GM21423 (cell line): ENCODE data around the gene DENND1A.
"Not testable (repeated sequence)": the region's sequence is repeated elsewhere in the genome, so short reads cannot be mapped to it uniquely, and the experiment has no call there.

ENCODE experiments used
- ATAC-seq: cut with Tn5 transposase; IDR thresholded peaks from one replicate; pipeline ENCODE4 v1.9.1; 2021; ENCODE audit warnings: mild to moderate bottlenecking, moderate library complexity; ENCODE audit not compliant: unreplicated experiment

The DENND1A gene

GRCh38 chr9:123406691-123407216, 523.2 kb downstream of the DENND1A start:
- no peak for ATAC-seq

DNA sequence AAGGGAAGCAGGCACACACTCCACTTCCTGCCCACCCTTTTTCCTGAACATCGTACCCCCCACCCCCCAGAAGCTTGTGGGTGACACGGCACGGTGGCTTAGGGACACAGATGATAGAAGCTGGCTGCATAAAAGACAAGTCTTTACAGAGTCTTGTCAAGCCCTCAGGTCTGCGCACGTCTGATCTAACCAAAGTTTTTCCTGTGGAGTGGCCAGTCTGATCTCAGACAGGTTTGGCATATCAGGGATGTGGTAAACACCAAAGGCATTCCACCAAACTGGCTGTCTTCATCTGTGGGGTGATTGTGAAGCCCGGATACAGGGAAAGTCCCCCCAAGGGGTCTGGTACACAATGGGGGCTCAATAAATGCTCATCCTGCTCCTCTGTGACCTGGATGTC, 523.9 kb downstream of the DENND1A start:
- ATAC-seq, result no peak

GRCh38 chr9:123402981-123403509, 526.9 kb downstream of the DENND1A start:
- no peak for ATAC-seq

DNA sequence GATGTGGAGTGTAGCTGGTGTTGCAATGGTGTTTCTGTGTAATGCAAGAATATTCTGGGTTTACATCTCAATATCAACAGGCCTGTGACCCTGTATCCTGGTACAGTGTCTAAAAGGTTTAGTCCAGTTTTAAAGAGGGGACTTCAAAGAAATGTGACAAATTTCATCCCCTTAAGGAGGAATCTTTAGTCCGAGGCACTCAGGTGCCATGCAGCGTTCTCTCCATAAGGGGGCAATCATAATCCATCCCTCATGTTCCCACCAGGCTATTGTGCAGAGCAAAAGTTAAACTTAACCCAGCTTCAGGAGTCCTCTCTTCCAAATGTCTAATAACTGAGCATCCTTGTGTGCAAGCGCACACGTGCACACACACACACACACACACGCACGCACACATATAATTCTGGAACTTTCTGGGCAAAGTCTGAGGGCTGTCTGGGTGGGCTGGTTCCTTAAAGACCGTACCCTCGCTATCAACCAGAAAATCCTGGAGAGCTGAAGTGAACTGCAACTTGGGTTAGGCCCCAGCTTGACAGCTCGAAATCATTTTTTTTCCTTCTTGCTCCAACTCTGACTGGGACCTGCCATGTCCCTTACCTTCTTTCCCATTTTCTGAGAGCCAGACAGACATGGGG, 527.9 kb downstream of the DENND1A start:
- ATAC-seq, result no peak

DNA sequence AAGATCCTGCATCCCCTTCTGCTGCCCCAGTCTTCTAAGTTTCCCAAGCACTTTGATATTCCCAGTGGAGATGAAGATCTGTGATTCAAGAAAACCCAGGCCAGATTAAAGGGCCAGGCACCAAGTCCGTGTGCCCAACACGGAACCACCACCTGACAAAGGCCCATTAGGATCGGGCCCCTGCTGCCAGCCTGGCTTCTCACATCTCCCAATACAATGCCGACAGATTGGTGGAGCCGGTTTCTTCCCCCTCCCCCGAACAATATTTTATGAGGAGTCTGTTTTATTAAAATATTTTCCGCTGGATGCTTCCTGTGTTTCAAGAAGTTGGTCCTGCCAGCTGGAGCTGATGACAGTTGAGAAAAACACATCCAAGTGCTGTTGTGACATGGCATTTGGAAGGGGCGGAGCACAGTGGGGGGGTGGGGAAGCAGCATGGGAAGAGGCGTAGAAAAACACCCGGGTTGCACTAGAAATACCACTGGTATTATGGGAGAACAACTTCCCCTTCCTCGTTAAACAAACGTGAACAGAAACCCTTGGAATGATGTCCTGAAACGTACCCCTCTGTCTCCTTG, 528.9 kb downstream of the DENND1A start:
- no peak for ATAC-seq

DNA sequence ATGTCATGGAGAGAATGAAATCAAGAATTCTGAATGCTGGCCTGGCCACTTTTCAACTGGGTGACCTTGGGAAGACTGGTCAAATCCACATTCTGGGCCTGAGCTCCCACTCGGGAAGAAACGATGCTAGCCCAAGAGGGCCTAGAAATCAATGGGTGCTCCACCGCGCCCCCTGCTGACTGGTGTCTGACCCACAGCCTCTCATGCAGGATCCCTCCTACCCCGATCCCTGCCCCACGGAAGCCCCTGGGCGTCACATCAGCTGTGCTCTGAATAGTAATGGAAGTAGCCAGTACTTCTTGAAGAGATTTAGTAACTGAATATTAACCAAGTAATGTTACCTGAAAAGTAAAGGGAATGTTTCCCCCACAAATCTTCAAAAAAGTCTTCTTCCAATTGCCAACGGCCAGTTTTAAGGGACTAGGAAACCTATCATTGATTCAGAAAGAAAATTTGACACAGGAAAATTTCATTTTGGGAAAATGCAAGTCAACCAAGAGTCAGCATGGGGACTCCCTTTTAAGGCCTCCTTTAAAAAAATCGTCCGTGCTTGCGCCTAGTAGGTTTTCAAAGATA, 530.0 kb downstream of the DENND1A start:
- no peak for ATAC-seq

- not testable (repeated sequence) for ATAC-seq
Measured at GRCh38 chr9:123398938-123399337, 531.0 kb downstream of the DENND1A start.

GRCh38 chr9:123397975-123398374, 532.0 kb downstream of the DENND1A start:
- ATAC-seq, result no peak

- ATAC-seq, result no peak
Measured at GRCh38 chr9:123395689-123396511, 534.0 kb downstream of the DENND1A start.

DNA sequence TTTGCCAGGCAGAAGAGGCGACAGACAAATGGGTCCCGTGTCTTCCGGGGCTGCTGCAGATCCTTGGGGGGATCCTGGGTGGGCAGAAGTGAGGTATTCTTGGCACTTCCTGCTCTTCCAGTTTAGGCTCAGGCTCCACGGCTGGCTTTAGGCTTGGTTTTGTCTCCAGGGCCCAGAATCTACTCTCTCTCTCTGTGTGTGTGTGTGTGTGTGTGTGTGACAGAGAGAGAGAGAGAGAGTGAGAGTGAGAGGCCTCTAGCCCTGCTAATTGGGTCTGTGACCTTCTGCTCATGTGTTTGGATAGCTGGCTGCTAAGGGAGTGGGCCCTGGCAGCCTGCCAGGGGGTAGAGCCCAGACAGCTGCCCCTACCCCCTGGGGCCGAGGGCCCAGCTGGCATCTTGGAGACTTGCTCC, 534.6 kb downstream of the DENND1A start:
- no peak for ATAC-seq

- ATAC-seq, result no peak
Measured at GRCh38 chr9:123394291-123395235, 535.4 kb downstream of the DENND1A start.

- ATAC-seq, result no peak
Measured at GRCh38 chr9:123392802-123393201, 537.1 kb downstream of the DENND1A start.

GRCh38 chr9:123391946-123392345, 538.0 kb downstream of the DENND1A start:
- no peak for ATAC-seq

- ATAC-seq, result no peak
Measured at GRCh38 chr9:123391233-123391632, 538.7 kb downstream of the DENND1A start.

DNA sequence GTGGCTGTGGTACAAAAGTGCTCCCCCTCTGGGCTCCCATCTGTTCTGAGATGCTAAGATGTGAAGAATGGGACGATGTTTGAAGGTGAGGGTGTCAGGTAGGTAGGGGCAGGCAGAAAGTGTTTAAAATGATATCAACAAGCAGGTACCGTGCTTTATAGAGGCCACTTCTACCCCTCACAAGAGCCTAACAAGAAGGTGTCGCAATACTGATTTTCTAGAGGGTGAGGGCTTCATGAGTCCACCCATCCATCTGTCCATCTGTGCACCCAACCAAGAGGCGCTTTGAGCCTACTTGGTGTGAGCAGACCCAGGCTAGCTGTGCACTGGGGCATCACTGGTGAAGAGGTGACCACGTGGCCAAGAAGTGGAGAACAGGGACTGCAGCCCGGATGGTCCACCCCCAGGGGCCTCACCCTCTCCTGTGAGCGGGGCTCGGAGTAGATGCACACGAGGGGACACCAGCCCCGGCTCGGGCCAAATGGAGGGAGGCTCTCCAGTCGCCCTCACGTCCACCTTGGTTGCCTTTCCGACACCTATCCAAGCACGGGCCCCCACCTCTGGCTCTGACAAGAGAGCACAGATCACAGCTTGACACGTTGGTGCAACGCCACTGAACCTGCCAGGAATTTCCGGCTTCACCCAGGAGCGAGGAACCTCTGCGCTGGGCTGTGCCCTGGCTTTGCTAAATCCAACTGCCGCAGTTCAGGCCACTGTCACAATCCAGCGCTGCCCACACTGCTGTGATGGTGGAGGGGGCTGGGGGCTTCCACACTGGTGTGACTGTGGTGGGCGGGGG, 539.4 kb downstream of the DENND1A start:
- no peak for ATAC-seq

- no peak for ATAC-seq
Measured at GRCh38 chr9:123389698-123390097, 540.2 kb downstream of the DENND1A start.

- ATAC-seq, result no peak
Measured at GRCh38 chr9:123389070-123389469, 540.9 kb downstream of the DENND1A start.

GRCh38 chr9:123387686-123388085, 542.2 kb downstream of the DENND1A start:
- ATAC-seq, result no peak

DNA sequence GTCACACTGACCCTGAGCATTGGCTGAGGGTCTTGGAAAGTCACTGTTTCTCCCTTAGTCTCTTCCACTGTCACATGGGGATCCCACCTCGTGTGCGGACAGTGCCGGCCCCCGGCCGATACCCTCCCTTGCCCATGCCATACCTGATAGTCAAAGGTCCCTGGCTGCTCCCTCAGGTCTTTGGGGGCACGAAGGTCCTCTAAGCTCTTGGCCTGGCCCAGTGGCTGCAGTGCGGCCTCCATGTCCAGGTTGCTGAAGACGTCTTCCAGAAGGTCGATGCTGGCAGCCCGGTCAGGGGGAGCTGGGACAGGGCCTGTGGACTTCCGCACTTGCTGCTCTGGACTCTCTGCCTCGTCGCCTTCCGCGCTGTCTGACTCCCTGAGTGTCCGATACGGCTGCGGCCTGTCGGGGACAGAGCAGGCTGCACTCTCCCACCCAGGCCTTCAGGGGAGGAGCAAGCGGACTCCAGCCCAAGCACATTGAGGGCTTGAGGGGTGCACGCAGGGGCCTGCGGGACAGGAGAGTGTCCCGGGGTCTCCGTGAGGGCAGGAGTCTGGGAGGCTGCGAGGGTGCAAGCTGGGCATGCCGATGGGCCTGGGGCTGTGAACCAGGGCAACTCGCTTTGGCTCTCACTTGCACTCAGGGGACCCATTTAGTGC, 546.3 kb downstream of the DENND1A start:
- ATAC-seq, result no peak
